GM20431 (cell line): ENCODE results near the gene ZEB2.

Source experiments
- in situ Hi-C: fragments of 300-500 bp; cut with MseI, MboI; formaldehyde crosslinking; loops from one replicate; pipeline ENCODE4 v1.15.0; 2020; ENCODE audit warnings: low sequenced_read_pairs; ENCODE audit not compliant: unreplicated experiment

ZEB2 gene

DNA sequence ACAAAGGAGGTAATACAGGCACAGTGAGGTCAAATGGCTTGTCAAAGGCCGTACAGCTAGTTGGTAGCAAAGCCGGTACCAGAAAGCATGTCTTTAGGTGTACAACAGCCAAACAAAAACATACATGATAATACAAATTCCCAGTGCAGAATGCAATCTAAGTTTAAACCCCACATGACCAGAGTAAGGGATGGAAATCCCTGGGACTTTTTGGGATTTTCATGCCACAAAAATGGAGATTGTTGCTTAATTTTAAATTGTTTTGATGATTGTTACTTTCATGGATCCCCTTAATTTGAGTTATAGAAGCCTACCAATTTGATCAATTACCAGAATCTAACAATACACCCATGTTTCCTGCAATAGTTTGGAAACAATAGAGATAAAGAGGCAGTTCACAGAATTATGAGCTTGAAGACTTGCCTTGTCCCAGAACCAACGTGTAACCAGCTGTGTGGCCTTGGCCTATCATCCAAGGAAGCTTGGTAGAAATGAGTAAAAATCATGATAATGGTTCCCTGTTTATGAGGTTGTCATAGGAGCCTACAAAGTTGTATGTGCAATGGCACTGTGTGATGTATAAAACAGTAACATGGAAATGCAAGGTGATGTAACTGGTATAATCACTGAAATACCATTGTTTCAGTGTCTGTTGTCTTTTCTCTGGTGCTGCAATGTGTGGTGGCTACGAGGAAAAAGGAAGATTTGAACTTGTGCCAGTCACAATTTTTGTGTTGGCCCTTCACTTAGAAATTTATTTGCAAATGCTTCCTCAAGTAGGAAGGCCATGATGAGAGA is 85.3 kb downstream of the ZEB2 start:
- in situ Hi-C loops, result no loop called here

DNA sequence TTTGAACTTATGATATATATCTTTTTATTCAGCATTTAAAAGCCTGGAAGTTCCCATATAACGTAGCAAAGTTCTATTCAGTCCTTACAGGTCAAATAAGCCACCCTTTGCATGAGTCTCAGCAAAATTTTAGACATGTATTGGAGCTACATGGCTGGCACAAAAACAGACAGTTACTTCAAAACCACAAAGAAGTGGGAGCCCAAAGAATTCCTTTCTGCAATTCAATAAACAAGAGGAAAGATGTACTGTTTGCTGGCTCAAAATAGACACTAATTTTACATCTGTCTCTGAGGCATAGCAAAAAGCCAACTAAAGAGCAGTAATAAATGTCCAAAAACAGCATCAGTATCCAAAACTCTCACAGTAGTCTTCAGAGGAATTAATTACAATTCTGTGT is 87.0 kb downstream of the ZEB2 start:
- in situ Hi-C loops, result no loop called here

DNA sequence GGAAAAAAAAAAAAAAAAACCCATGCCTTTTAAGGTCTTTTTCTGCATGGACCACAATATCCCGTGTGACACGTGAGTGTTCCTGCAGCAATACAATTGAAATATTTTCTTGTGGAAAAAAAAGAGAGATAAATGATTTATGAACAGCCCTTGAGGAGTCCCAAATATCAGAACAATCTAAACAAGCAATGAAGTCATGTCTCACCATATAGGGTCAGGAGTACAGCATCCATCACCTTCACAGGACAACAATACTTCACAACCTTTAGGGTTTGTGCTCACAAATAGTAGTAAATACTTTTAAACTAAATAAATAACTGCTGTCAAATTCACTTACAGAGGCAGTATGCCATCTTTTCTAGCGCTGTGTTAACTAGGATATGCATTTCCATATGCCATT is 87.9 kb downstream of the ZEB2 start:
- in situ Hi-C loops, result no loop called here

DNA sequence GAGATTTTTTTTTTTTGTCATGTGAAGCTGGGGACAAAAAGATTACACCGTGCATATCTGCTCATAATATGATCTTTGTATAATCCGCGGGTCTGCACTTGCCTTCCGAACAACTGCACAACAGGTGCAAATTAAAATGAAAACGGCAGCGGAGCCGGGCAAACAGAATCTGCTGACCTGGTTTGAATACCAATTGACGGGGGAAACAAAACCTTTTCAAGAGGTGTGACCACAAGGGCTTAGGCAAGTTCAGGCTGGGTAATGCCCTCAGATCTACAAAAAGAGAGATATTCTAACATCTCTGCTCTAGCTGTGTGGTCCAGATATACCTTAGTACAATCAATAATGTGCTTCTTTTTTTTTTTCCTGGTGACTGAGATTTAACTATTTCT is 88.5 kb downstream of the ZEB2 start:
- in situ Hi-C loops, result no loop called here

DNA sequence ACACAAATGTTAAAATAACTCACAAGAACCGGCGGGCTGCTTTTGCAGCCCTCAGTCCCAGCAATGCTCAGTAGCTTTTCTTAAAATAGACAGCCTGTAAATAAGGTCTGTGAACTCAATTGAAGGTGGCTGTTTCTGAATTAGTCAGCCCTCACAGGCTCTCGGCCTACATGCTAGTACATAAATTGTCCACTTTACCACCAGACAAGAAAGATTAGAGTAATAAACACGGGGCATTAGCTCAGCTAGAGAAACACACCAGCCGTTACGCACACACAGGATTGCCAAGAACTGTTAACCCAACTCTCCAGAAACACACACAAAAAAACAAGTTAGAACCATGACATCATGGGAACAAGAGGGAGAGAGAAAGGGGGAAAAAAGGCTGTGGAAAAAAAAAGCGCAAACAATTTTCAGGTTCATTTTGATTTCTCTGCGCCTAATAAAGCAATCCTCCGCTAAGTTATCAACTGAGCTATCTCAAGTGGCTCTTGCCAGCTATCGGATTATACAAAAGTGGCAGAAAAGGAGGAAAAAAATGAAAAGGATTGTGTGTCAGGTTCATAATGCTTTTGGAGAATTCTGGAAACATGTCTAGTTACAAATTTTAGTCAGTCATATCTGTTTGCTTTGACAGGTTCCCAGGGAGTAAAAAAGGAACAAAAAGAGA is 89.1 kb downstream of the ZEB2 start:
- in situ Hi-C loops, result no loop called here

DNA sequence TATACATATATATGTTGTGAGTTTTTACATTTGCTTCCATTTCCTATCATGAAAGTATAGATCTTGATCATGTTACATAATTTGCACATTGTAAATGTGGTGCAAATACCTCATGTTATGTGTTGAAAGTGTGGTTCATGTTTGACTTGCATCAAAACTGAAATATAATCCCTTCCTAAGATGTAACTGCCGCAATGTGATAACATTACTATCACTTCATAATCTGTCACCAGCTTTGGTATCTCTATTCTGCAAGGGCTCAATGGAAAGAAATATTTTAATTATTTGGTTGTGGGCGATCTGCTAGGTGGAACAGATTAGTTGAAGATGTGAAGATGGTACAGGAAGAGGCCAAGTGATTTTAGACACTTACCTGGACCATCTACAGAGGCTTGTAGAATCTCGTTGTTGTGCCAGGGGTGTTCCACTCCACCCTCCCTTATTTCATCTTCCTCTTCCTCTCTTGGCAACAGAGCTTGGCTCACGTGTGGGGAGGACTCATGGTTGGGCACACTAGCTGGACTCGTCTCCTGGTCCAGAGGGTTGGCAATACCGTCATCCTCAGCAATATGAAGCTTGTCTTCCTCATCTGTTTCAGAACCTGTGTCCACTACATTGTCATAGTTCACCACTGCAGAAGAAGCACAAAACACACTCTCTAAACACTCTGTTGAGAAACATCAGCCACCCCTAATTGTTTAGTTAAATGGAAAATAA is 90.4 kb downstream of the ZEB2 start:
- in situ Hi-C loops, result no loop called here

DNA sequence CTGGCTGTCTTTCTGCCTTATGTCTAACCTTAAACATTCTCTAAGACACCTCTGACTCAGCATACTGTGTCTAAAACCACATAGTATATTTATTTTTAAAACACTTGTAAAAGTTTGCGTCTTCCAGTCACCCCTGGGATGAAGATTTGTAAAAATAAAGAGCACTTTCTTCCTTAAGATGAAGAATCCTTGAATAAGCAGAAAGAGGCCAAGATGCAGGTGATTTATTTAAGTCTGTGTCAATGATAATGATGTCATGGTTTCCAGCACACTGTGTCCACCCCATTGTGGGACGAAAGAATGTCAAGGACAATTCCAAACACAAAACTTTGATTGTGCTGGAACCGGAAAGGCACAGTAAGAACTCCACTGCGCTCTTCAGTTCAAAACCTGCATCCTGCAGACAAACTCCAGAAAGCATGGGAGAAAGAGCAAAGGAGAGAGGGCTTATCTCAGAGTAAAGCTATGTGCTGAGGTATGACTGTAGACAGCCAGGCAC is 92.9 kb downstream of the ZEB2 start:
- in situ Hi-C loops, result no loop called here

DNA sequence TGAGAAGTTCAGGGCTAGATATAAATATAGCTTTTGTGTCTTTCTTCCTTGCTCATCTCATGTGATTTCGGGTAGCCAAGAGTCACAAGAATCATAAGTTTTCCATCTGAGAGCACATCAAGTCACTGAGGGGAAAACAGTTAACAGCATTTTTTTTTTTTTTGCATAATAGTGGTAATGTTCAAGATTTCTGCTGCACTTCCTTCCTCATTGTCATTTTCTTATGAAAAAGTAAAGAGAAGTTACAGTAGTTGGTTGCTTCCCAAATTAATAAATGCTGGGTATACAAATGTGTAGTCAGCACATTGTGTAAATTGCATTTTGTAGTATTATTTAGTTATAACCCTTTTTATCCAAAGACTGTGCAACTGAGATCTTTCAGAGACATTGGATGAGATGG is 93.6 kb downstream of the ZEB2 start:
- in situ Hi-C loops, result no loop called here

DNA sequence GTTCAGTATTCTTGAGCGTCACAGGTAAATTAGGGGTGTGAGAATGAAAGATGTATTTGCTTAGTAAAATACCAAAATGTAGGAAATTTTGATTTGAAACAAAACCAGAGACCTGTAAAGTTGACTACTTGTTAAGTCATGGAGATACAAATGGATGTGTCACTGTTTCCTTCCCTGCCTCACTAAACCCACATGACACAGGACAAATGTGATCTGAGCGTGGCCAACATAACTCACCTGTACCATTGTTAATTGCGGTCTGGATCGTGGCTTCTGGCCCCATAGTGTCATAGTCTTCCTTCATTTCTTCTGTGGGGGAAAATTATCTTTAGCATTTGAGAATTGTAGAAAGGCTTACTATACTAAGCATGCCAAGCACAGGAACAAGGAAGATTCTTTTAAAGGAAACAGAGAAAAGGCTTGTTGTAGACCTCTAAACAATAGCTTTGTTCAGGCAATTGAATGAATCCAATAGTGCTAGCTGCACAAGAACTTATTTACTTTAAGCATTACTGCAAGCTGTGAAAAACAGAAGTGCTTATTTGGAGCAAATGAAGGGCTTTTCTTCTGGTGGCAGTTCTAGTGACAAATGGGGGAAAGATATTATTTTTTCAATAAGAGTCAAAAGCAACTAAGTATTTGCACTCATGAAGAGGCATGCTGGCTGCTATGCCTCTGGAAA is 95.2 kb downstream of the ZEB2 start:
- in situ Hi-C loops, result no loop called here

DNA sequence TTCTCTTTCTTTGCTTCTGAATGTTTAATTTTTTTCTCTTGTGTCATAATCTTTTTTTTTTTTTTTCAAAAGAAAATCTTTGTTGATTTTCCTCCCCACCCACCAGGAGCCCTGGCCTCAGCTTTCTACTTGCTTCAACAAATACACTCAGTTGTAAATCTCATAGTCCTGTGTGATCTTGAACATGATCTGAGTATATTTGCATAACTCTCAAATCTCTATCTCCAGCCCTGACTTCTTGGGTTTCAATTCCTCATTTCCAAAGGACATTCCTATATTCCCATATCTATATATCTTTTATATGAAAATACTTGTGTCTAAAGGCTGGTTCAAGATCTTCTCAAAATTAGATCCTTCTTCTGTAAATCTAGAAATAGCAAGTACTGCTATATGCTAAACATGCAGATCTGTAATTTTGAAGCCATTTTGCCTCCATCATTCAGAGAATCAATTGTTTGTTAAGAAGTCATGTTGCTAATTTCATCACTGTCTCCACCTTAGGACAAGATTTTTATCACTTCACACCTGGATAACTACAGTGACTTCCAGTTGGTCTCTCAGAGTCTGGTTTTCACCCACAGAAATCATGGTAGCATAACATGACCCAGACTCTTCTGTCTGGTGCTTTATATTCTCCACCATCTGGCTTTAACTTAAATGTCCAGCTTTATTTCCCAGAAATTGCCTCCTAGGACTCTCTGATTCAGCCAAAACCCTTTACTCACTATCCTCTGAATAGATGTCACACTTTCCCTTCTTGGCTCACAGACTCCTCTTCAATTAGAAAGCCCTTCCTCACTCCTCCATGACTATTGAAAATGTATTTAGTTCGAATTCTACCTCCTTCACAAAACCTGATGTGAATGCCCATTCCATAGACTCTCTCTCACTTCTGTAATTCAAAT is 98.1 kb downstream of the ZEB2 start:
- in situ Hi-C loops, result no loop called here

DNA sequence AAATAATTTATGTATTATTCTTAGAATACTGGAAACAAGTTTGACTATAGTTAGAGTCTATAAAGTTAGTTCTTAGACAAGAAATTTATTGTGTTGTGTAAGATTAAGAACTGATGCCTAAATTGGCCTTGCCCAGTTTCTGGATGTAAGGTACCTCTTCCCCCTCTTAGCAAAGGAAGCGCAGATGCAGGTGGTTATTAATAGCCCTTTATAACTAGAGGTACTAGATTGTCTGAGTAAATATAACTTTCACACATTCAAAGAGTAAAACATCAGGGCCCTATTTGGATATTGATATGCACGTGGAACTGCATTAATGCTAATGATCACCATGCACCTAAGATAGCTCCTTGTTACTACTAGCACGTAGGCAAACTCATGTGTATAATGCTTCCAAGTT is 100.7 kb downstream of the ZEB2 start:
- in situ Hi-C loops, result no loop called here

DNA sequence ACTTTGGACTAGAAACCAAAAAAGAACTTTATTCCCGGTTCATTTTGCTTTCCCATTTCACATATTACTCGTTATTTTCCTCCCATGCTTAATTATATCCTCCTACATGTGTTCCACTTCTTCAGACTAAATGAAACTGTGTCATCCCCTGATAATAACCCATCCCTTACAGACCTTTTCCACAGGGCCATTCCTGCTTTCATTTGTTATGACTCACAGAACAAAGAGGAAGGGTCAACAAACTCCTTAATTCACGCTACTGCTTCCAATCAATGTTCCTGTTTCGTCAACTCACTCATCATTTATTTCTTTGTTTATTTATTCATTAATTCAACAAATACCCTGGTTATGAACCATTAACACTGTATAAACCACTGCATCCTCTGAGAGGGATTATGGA is 104.5 kb downstream of the ZEB2 start:
- in situ Hi-C loops, result no loop called here

DNA sequence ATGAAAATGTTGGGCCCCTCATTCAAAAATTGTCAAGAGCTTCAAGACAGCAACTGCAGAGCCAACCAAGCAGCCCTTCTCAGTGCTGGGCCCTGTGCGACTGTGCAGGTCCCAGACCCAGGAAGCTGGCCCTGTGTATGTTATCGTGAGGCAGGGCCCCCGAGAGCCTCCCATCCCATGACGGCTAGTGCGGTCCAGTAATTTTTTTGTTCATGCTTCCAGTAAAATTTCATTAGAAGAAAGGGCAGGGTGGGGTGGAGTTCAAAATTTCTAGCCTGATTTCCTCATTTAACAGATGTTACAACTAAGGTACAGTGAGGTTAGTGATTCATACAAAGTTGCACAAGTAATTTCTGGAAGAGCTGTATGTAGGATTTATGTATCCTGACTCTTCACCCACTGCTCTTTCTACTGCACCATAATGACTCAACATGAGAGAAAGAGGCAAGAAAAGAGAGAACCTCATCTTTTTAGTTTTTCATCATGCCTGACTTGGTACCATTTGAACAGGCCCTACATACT is 105.5 kb downstream of the ZEB2 start:
- in situ Hi-C loops, result no loop called here

DNA sequence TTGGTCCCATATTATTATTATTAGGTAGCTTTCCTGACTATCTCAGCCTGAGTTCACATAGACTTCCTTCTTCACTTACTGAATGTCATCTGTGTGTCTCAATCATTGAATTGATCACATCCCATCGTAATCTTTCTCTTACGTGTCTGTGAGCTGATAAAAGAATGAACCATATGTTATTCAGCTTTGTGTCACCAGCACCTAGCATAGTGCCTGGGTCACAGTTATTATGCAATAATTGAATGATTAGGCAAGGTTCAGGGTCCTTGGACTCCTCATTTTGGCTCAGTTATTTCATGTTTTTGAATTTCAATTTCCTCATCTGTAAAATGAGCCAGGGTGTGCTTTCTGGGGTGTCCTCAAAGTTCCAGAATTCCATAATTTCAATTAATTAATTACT is 107.2 kb downstream of the ZEB2 start:
- in situ Hi-C loops, result no loop called here

DNA sequence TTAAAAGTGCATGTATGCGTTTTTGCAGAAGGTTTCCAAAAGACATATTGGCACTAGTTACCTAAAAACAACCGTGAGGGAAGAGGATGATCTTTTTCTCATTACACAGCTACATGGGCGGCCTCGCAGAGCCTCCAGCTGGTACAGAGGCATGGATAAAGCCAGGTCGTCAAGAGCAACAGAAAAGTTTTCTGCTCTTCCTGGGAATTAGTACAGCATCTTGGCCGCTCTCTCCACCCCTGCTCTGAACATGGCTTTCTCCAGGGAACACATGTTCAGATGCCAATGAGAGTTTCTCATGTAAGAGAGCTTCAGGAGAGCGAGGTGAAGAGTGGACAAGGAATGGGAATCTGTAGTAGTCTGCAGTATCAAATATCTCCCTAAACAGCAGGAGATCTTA is 108.4 kb downstream of the ZEB2 start:
- in situ Hi-C loops, result no loop called here

DNA sequence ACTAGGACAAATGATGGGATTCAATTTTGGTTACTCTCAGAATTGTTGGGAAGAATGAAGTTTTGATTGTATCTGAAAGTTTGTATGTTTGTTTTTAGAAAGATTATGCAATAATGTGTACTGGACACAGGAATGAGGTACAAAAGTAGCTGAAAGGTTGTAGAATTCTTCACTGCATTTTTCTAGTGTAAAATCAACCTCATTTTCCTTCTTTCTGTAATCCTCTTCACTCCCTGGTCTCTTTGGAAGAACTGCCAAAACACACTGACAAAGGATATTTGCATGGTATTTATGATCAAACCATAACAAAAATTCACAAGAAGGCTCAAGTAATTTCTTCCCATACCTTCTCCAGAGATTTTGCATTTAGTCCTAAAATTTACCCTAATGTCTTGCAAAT is 110.7 kb downstream of the ZEB2 start:
- in situ Hi-C loops, result no loop called here

DNA sequence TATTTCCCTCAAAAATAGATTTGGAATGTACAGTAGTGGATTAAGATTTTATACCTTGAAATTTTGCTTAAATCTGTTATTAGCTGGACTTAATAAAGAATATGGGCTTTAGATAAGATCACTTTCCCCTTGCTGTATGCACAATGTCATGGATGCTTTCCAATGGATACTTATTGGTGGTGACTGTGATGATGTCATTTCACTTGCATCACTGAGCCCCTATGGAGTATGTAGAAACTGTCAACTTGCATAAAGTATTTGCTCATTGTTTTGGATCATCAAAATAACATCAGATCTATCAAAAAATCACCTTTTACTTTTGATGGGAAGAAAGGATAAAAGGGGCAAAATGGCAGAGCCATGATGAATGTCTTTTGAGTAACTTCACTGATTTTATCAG is 112.7 kb downstream of the ZEB2 start:
- in situ Hi-C loops, result no loop called here

DNA sequence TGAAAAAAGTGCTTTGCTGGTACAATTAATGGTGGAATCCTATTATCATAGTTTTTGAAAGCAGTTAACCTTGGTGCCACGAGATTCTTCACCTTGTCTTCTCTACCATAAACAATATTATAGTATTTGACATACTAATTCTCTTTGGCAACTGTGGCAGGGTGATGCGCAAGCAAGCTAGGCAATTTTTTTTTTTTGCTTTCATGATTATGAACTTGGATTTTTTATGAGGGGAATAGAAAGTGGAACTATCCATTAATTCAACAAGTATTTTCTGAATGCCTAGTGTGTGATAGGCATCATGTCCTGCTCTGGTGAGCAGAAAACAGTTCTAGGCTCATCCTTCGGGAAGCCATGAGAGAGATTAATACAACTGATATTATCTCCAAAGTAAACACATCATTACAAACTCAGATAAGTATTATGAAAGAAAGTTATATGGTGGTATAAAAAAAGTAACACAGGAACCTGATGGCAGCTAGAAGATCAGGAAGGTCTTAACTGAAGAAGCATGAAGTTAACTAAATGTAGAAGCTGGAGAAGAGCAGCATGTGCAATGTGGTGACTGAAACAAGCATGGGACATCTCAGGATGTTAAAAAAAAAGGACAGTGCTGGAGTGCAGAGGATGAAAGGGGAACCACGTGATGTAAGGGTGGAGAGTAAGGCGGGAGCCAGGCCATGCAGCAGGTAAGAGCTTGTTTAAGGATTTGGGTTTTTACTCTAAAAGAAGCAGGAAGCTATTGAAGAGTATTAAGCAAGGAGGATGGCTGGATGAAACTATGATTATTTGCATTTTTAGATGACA is 113.7 kb downstream of the ZEB2 start:
- in situ Hi-C loops, result no loop called here

DNA sequence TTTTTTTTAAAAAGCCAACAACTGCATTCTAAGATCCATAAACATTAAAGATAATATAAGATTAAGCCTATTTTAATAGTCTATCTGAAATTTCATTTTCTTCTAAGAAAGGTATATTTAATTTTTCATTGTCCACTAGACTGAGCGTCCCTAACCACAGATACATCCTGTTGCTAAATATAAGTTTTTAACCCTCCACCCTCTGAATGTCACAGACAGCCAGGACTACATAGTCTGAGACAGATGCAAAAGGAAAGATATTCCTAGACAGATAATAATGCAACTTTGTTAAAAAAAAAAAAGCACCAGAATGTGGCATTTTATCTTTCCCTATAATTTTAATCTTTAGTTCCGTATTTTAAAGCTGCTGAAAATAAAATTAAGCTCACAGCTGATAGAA is 114.6 kb downstream of the ZEB2 start:
- in situ Hi-C loops, result no loop called here
